NAMALWA (cell line): Measurements from ENCODE around the gene LRWD1.
"Not testable (repeated sequence)": the region's sequence is repeated elsewhere in the genome, so short reads cannot be mapped to it uniquely, and the experiment has no call there.

ENCODE experiments used
- DNase-seq: peaks from one replicate; pipeline ENCODE4 v3.0.0-alpha.2; 2015; ENCODE audit warnings: low spot score

LRWD1 gene

DNA sequence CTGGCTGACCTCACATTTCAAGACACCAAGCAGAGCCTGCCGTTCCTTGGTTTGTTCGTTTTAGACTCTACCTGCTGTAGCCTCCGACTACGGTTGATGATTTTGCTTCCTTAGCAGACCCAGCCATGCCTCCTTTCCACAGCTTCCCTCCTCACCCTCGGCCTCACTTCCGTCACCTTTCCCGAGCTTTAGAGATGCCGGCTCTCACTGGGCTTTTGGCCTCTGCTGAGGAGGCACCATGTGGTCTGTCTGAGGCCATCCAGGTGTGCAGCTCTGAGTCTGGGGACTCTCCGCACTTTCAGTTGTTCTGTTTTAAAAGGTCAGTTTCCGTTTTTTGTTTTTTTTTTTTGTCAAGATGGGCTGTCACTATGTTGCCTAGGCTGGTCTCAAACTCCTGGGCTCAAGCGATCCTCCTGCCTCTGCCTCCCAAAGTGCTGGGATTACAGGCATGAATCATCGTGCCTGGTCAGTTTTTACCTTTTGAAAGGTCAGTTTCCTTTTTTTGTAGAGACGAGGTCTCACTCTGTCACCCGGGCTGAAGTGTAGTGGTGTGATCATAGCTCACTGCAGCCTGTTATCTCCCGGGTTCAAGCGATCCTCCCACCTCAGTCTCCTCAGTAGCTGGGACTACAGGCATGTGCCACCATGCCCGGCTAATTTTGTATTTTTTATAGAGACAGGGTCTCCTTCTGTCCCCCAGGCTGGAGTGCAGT lies 19.7 kb upstream of the LRWD1 start:
- peak; percentile 77 for DNase-seq

DNA sequence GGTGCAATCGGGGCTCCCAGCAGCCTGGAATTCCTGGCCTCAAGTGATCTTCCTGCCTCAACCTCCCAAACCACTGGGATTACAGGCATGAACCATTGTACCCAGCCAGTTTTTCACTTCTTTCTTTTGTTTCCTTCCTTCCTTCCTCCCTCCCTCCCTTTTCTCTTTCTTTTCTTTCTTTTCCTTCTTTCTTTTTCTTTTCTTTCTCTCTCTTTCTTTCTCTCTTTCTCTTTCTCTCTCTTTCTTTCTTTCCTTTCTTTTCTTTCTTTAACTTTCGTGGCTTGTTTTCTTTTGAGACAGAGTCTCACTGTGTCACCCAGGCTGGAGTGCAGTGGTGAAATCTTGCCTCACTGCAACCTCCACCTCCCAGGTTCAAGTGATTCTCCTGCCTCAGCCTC lies 19.1 kb upstream of the LRWD1 start:
- DNase-seq, result no peak

DNA sequence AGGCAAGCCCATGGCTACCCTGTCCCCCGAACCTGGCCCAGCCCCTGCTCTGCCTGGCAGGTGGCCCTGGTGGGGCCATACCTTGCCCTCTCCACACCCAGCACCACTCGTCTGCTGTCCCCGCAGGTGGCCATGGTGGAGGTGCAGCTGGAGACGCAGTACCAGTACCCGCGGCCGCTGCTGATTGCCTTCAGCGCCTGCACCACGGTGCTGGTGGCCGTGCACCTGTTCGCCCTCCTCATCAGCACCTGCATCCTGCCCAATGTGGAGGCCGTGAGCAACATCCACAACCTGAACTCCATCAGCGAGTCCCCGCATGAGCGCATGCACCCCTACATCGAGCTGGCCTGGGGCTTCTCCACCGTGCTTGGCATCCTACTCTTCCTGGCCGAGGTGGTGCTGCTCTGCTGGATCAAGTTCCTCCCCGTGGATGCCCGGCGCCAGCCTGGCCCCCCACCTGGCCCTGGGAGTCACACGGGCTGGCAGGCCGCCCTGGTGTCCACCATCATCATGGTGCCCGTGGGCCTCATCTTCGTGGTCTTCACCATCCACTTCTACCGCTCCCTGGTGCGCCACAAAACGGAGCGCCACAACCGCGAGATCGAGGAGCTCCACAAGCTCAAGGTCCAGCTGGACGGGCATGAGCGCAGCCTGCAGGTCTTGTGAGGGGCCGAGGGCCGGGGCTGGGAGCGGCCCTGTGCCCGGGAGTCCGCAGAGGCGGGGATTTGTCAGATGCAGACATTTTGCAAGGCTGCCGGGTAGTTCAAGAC lies 18.2 kb upstream of the LRWD1 start:
- peak; percentile 69 for DNase-seq

DNA sequence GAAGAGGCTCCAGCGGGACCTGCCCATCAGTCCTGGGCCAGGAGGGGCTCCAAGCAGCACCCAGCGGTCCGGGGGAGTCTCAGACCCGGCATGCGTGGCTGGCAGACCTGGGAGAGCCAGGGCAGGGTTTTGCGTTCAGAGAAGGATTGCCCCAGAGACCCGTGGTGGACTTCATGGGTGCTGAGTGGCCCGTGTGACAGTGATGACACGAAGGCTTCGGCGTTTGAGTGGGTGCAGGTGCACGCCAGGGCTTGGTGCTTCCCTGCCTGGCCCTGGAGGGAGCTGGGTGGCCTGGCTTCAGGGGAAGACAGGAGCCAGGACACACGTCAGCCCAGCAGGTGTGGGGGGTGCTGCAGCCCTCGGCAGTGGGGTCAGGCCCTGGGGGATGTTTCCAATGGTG lies 17.5 kb upstream of the LRWD1 start:
- DNase-seq, result no peak

DNA sequence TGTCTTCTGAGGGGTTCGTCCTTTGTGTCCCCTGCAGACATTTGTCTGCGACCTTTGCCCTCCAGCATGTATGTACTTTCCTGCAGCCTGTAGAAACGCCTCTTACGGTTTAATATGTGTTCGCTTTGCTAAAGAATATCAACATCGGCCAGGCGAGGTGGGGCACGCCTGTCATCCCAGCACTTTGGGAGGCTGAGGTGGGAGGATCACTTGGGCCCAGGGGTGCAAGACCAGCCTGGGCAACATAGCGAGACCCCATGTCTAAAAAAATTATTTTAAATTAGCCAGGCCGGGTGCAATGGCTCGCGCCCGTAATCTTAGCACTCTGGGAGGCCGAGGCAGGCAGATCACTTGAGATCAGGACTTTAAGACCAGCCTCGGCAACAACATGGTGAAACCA lies 15.6 kb upstream of the LRWD1 start:
- DNase-seq, result no peak

GRCh38 chr7:102450242-102450641 lies 14.5 kb upstream of the LRWD1 start:
- peak; percentile 71 for DNase-seq

GRCh38 chr7:102451371-102452054 lies 13.3 kb upstream of the LRWD1 start:
- no peak for DNase-seq

GRCh38 chr7:102452451-102452850 lies 12.3 kb upstream of the LRWD1 start:
- DNase-seq, result no peak

DNA sequence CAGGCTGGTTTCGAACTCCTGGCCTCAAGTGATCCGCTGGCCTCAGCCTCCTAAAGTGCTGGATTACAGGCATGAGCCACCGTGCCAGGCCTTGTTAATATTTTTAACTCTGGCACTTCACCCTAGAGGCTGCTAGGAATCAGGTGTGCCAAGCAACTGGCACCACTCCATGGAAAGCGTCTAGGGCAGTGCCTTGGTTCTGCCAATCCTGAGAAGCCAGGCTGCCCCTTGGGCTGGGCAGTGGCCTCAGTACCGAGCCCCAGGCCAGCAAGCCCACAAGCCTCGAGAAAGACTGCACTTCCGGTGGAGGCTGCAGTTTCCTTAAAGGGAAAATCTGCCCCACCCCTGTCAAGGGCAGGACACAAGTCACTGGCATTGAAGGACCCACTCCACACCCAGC lies 11.5 kb upstream of the LRWD1 start:
- no peak for DNase-seq

DNA sequence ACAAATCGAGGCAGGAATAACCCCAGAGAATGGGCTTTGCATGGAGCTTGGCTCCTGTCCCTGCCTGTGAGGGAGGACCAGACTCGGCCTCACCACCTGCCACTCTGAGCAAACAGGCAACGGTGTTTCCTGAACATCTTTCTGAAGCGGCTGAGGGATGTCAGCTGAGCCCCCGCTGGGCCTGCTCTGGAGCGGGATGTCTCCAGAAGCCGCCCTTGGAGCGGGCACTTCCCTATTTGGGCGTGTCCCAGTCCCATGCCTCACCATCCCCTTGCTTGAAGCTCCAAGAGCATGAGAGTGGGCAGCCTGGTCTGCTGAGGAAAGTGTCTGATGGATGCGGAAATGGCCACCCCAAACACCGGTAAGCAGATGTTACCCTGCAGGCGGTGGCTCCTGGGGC lies 10.3 kb upstream of the LRWD1 start:
- no peak for DNase-seq

DNA sequence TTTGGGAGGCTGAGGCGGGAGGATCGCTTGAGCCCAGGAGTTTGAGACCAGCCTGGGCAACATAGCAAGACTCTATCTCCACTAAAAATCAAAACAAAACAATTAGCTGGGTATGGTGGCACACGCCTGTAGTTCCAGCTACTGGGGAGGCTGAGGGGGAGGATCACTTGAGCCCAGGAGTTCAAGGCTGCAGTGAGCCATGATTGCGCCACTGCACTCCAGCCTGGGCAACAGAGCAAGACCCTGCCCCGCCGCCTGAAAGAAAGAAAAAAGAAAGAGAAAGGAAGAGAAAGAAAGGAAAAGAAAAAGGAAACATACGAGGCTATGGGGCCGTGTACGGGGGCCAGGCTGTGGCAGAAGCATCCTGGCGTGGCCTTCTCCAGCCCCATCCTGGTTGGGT lies 9.9 kb upstream of the LRWD1 start:
- DNase-seq, result not testable (repeated sequence)

DNA sequence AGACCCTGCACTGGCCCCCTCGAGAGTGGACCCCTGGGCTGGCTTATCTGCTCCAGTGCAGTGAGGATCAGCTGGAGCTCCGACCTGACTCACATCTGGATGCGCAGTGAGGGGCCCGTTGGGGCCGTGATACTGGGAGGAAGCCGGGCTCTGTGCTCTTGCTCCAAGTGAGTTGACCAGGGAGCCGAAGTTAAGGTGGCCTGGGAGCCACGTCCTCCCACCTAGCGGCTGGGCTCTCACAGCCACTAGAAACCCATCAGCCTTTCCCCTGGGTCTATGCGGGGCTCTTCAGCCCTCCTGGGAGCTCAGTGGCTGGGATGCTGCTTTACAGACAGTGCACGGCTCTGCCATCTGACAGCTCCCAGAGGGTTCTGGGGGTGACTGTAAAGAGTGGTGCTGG lies 9.2 kb upstream of the LRWD1 start:
- DNase-seq, result no peak

GRCh38 chr7:102456327-102456726 lies 8.5 kb upstream of the LRWD1 start:
- DNase-seq, result no peak

DNA sequence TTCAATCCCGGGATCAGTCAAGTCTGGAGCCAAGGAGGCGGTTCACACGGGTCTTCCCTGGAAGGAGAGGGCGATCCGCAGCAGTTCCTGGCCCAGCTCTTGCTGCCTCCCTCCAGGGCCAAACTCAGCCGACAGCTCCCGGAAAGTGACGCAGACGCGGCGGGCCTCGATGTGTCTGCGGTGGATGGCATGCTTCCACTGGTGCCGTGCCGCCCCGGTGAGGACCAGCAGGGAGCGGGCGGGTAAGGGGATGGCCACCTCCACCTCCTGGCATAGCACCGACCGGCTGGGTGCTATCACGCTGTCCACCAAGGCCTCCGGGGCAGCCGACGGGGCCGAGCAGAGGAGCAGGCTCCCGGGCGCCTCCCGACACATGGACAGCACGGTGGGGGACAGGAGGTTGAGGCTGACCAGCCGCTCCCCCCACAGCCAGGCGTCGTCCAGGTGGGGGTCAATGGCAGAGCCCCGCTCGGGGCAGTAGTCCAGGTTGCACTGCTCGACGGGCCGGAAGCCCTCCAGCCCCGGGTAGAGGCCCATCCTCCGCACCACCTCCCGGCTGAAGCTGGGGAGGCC lies 7.3 kb upstream of the LRWD1 start:
- DNase-seq, result no peak

DNA sequence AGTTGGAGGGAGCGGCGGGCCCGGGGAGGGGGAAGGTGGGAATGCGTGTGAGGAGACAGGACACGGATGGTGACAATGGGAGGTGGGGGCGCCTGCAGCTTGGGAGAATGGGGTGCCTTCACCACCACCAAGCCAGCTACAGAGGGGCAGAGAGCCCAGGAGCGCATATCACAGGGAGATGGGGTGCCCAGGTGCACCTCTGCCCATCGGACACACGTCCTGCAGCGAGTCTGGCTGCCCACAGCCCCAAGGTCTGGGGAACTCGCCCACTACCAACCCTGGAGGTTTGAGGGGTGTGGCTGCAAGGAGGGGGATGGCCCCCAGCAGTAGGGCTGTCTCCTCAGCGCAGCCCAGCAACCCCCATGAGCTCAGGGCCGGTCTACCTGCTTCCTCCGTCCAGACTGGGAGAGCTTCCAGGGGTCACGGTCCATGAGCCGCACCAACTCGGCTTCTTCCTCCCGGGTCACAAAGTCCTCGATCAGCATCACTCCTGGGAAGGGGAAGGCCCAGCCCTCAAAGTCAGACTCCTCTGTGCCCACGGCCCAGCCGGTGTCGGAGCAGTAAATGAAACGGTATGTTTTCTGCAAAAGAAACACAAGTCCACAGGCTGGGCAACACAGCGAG lies 5.5 kb upstream of the LRWD1 start:
- DNase-seq, result no peak

DNA sequence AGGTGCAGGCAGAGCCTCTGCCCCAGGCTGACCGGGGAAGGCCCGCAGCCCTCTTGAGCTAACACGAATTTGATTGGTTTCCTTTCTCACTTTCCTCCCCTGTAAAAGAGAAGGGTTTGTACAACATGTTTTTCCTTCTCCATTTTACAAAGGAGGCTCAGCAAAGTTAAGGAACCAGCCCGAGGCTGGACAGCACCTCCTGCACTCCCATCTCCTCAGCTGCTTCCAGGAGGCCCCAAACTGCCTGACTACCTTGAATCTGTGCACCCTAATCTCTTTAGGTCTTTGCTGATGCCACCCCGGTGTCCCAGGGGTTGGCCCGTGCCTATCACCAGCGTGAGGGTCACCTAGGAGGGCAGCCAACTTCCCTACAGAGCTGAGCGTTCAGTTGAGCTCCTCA lies 4.3 kb upstream of the LRWD1 start:
- DNase-seq, result no peak

DNA sequence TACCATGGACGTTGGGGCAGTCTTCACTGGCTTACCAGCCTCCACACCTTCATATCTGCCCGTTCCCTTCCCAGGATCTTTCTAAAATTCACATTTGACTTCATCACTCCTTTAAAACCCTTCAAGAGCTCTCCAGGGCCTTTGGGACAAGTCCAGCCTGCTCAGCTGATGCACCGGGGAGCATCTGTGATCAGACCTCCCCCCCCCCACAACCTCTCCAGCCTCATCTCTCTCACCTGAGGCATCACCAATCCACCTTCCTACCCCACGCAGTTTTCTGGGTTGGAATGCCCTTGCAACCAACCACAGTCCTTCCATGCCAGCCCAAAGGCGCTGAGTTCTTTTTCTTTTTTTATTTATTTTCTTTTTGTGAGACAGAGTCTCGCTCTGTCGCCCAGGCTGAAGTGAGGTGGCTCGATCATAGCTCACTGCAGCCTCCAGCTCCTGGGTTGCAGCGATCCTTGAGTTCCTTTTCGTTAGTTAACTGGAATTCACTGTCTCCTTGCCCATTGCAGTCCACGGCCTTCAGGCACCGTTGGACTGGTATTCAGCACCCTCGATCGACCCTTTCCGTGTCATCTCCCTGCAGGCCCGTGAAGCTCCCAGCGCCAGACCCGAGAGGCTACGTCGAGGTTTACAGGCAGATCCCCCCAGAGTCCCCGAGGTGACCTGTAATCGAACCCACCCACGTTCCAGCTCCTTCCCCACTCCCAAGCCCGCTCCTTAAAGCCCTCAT lies 775 bp upstream of the LRWD1 start:
- peak; percentile 48 for DNase-seq

GRCh38 chr7:102466097-102466496 lies 1.3 kb downstream of the LRWD1 start:
- DNase-seq, result no peak

DNA sequence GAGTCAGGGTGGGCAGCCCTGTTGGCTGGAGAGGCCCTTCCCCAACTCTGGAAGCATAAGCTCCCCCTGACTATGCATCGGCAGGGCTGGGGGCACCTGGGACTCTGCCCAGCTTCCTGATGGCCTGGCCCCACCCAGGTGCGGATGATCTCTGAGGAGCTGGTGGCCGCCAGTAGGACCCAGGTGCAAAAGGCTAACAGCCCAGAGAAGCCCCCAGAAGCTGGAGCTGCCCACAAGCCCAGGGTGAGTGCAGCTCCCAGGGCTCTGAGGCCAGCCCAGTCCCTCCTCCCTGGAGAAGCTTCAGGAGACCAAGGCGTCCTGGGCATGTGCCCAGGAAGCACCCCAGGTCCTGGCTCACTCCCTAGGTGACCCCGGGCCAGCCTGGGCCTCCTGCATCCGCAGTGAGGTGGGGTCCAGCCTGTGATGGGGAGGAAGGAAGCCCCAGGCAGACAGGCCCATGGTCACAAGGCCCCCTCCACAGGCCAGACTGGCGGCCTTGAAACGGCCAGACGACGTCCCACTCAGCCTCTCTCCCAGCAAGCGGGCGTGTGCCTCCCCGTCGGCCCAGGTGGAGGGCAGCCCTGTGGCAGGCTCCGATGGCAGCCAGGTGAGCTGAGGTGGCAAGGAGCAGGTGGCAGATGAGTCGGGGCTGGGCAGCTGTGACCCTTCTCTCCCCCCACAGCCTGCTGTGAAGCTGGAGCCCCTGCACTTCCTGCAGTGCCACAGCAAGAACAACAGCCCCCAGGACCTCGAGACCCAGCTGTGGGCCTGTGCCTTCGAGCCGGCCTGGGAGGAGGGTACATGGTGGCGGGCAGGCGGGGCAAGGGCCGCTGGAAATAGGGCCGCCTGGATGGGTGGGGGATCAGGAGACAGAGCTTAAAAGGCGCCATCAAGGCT lies 3.0 kb downstream of the LRWD1 start:
- no peak for DNase-seq

DNA sequence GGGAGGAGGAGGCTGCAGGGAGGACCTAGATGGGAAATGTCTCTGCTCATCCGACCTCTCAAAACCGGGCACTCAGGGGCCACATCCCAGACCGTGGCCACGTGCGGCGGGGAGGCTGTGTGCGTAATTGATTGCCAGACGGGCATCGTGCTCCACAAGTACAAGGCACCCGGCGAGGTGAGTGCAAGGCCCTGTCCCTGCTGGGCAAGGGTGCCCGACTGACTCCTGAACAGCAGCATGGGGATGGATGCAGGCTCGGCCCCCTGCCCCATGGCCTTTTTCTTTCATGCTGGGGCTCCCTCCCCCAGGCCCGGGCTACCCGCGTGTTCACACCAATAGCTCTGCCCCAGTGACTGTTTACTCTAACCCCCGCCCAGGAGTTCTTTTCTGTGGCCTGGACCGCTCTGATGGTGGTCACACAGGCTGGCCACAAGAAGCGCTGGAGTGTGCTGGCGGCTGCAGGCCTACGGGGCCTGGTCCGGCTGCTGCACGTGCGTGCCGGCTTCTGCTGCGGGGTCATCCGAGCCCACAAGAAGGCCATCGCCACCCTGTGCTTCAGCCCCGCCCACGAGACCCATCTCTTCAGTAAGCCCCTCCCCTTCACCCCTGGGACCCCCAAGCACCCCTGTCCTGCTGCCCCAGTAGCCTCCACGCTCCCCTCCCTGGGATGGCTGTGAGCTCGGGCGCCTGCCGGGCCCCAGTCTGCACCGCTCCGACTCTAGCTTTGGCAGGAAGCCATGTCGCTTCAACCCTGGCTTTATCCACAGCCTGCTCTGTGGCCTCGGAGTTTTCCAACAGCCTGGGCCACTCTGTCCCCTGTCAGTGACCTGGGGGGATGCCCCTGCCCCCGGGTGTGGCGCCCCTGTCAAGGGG lies 3.9 kb downstream of the LRWD1 start:
- DNase-seq, result no peak
